ENCODE measurements around the gene UBE3A.

DNA sequence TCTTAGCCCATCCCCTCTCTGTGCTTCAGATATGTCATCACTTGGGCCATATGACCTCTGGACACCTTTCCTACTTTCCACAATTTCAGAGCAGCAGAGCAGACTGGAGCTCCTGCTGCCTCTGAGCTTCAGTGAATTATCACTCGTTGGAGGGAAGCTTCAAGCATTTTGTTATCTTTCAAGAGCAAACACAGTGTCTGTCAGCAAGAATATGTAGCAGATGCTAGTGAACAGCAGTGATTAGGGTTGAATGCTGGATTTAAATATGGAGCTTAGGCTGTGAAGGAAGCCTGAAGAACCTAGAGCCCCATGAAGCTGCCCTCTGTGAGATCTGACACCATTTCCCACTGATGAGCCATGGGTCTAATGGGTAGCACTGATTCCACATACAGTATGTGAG lies 115.4 kb downstream of the UBE3A start:
- TF ChIP-seq POLR2AphosphoS5 (IDR thresholded peaks at IDR 0.05) (no peak), CTCF (IDR thresholded peaks at IDR 0.05 in 8 of 11, conservative IDR thresholded peaks at IDR 0.05 in 3 of 11) (no peak), POLR2A (IDR thresholded peaks at IDR 0.05) (no peak)
